Gastroesophageal sphincter (tissue), 4 donors: Measurements from ENCODE around the gene IL1RAP. TPM values are rescaled to one million over a fixed set of nuclear protein-coding genes. Genes with fewer than 3 reads are reported as not detected.

Source experiments
- ATAC-seq: fragments of 150-250 bp; one replicate; pipeline ENCODE4 v1.9.1; 2016; ENCODE audit warnings: mild to moderate bottlenecking, moderate library complexity
- H3K27ac ChIP-seq, 4 donors: fragments of 200-600 bp; sonication (generic) in 3 of 4; 1 replicate in 3 of 4; 2 replicates in 1 of 4; pipeline ENCODE4 v1.5.1; 2016 to 2019
- H3K27me3 ChIP-seq: fragments of 200-600 bp; sonication (generic); one replicate; pipeline ENCODE4 v1.5.1; 2019
- H3K36me3 ChIP-seq, 2 donors: fragments of 200-600 bp; sonication (generic); one replicate each; pipeline ENCODE4 v1.5.1; 2019; ENCODE audit warnings: control low read depth in 1 of 2
- H3K4me1 ChIP-seq, 3 donors: fragments of 200-600 bp; sonication (generic); 1 replicate in 2 of 3; 2 replicates in 1 of 3; pipeline ENCODE4 v1.5.1; 2016 to 2019; ENCODE audit warnings: control low read depth in 2 of 3
- H3K4me3 ChIP-seq, 2 donors: fragments of 200-600 bp; sonication (generic); one replicate each; pipeline ENCODE4 v1.5.1; 2019; ENCODE audit warnings: mild to moderate bottlenecking in 1 of 2, moderate library complexity in 1 of 2
- H3K9me3 ChIP-seq, 3 donors: fragments of 200-600 bp; sonication (generic); one replicate each; pipeline ENCODE4 v1.5.1; 2017 to 2019; ENCODE audit warnings: control low read depth in 2 of 3
- EP300 ChIP-seq: sonication (generic); formaldehyde crosslinking; IDR thresholded peaks from one replicate; pipeline ENCODE4 v1.6.1; 2017; ENCODE audit warnings: antibody characterized with exemption, mild to moderate bottlenecking
- POLR2A ChIP-seq, 2 donors: fragments of 450-650 bp; IDR thresholded peaks; one replicate each; pipeline ENCODE4 v1.6.1; 2017; ENCODE audit warnings: antibody characterized with exemption in 2 of 2, mild to moderate bottlenecking in 2 of 2, moderate library complexity in 1 of 2
- POLR2AphosphoS5 ChIP-seq: sonication (generic); formaldehyde crosslinking; IDR thresholded peaks from one replicate; pipeline ENCODE4 v1.6.1; 2017; ENCODE audit warnings: antibody characterized with exemption
- WGBS, 2 donors: methylation state at CpG; one replicate each; pipeline ENCODE4 v1.1.5; 2018; ENCODE audit warnings: low coverage in 1 of 2; 5-methylcytosine and 5-hydroxymethylcytosine counted together
- total RNA-seq, 4 donors: library from RNA; depleted of rRNA; stranded (reverse); fragments of >200 nt; gene quantifications; one replicate each; pipeline ENCODE4 v1.1.0, GENCODE V29; 2016
- TF ChIP-seq, protein P1 (sequence below), 4 experiments: fragments of 200-600 bp in 2 of 4; fragments of 450-650 bp in 2 of 4; sonication (generic) in 1 of 4; IDR thresholded peaks; one replicate each; pipeline ENCODE4 v1.5.1; 2017 to 2019; ENCODE audit warnings: antibody characterized with exemption in 4 of 4, mild to moderate bottlenecking in 2 of 4, moderate library complexity in 2 of 4

Gene IL1RAP
- total RNA-seq, 4 donors from 2014 or later = 3.2 to 11.0 (median 5.0) TPM

DNA sequence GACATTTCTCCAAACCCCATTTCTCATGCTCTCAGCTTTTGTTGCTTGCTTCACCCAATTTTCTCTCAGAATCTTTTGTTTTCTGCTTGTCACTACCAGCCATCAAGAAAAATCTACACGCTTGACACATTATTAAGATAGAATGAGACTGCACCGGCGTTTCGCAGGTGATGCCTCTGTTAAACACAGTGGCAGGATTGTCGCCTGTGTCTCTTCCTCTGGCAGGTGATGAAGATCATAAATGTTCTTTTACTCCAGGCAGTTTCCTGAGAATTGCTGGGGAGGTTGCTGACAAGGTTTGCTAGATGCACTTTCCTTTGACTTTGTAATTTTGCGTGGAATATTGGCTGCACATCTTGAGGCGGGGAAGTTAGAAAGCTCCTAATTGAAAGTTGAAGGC, 75.4 kb downstream of the IL1RAP start:
- Histone ChIP-seq H3K4me3 (no peak overlapping the region), H3K36me3 (no peaks in the 10 kb centered on the region), H3K27me3 (no peaks in the 10 kb centered on the region), H3K9me3 (no peaks in the 10 kb centered on the region), H3K27ac (no peak overlapping the region), H3K4me1 (peaks cover 0 to 5% (median 0%) of the 10 kb centered on the region in 3 donors)
- 83 to 92% methylated on average over 2 to 5 of the region's 7 CpGs for WGBS, 2 donors
- no peak for TF ChIP-seq POLR2A (IDR thresholded peaks at IDR 0.05)
- TF ChIP-seq POLR2AphosphoS5 = no peak
- TF ChIP-seq, protein P1, sequence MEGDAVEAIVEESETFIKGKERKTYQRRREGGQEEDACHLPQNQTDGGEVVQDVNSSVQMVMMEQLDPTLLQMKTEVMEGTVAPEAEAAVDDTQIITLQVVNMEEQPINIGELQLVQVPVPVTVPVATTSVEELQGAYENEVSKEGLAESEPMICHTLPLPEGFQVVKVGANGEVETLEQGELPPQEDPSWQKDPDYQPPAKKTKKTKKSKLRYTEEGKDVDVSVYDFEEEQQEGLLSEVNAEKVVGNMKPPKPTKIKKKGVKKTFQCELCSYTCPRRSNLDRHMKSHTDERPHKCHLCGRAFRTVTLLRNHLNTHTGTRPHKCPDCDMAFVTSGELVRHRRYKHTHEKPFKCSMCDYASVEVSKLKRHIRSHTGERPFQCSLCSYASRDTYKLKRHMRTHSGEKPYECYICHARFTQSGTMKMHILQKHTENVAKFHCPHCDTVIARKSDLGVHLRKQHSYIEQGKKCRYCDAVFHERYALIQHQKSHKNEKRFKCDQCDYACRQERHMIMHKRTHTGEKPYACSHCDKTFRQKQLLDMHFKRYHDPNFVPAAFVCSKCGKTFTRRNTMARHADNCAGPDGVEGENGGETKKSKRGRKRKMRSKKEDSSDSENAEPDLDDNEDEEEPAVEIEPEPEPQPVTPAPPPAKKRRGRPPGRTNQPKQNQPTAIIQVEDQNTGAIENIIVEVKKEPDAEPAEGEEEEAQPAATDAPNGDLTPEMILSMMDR (IDR thresholded peaks at IDR 0.05) = no peak
- TF ChIP-seq EP300 = no peak
- ATAC-seq = no peak

DNA sequence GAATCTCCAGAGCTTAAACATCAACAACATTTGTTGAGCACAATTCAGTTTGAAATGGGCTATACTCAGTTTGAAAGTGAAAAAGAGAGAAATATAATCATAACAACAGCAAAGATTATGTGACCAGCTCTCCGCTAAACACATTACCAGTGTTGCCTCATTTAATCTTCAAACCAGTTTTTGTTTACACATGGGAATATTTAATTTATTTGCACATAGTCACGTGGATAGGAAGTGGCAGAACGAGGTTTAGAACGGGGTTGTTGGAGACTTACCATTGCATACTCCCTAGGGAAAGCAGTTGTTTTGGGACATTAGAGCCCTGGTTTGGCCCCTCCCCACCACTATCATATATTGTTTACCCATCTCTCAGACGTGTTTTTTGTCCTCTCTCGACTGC, 77.2 kb downstream of the IL1RAP start:
- Histone ChIP-seq H3K27me3 (no peaks in the 10 kb centered on the region), H3K36me3 (no peaks in the 10 kb centered on the region), H3K9me3 (no peaks in the 10 kb centered on the region), H3K4me3 (no peak overlapping the region), H3K4me1 (peaks cover 0 to 3% (median 0%) of the 10 kb centered on the region in 3 donors), H3K27ac (no peak overlapping the region)
- WGBS, 2 donors = 67 to 75% methylated on average over 6 of the region's 6 CpGs
- no peak for ATAC-seq
- TF ChIP-seq, protein P1 (IDR thresholded peaks at IDR 0.05) = no peak
- TF ChIP-seq POLR2AphosphoS5 (no peak), POLR2A (IDR thresholded peaks at IDR 0.05) (no peak), EP300 (no peak)

DNA sequence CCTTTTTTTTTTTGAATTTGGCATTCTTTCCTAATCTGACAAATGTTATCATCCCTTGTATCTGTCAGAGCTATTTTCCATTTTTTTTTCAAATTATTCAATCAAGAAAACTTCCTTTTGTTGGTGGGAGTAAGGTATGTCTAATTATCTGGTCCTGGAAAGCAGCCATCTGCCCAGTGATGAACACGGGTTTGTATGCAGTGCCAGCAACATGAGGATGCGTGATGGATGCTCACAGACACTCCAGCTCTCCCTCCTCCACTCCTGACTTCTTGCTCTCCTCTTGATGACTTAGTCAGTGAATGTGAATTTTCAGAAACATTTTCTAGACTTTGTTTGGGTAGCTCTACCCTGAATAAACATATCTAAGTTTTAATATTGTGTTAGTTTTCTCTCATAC, 79.2 kb downstream of the IL1RAP start:
- Histone ChIP-seq H3K27me3 (no peaks in the 10 kb centered on the region), H3K9me3 (no peaks in the 10 kb centered on the region), H3K4me3 (no peak overlapping the region), H3K4me1 (no peaks in the 10 kb centered on the region), H3K27ac (no peak overlapping the region), H3K36me3 (no peaks in the 10 kb centered on the region)
- ATAC-seq = no peak
- 64 to 71% methylated on average over 2 of the region's 2 CpGs for WGBS, 2 donors
- TF ChIP-seq, protein P1 (IDR thresholded peaks at IDR 0.05) = no peak
- no peak for TF ChIP-seq POLR2AphosphoS5
- TF ChIP-seq EP300 = no peak
- no peak for TF ChIP-seq POLR2A (IDR thresholded peaks at IDR 0.05)

DNA sequence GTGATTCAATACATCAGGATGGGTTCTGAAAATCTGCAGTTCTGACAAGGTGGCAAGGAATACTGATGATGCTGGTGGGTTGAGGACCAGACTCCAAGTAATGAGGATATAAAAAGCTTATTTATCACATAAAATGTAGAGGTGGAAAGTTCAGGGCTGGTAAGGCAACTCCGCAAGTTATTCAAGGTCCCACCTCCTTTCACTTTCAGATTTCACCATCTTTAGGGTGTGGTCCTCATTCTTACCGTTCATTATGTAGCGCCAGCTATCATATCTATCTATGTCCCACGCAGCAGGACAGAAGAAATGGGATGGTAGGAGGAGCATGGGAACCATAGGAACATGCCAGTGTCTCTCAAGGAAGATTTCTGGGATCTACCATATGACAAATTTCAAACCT, 80.3 kb downstream of the IL1RAP start:
- ATAC-seq = no peak
- H3K4me3 ChIP-seq = no peak overlapping the region
- 0 to 84% methylated on average over 1 to 4 of the region's 4 CpGs for WGBS, 2 donors
- no peak overlapping the region for H3K27ac ChIP-seq
- no peaks in the 10 kb centered on the region for H3K36me3 ChIP-seq
- H3K4me1 ChIP-seq = no peaks in the 10 kb centered on the region
- TF ChIP-seq, protein P1 (IDR thresholded peaks at IDR 0.05) = no peak
- TF ChIP-seq POLR2A (IDR thresholded peaks at IDR 0.05) (no peak), POLR2AphosphoS5 (no peak), EP300 (no peak)
- H3K27me3 ChIP-seq = no peaks in the 10 kb centered on the region
- no peaks in the 10 kb centered on the region for H3K9me3 ChIP-seq

DNA sequence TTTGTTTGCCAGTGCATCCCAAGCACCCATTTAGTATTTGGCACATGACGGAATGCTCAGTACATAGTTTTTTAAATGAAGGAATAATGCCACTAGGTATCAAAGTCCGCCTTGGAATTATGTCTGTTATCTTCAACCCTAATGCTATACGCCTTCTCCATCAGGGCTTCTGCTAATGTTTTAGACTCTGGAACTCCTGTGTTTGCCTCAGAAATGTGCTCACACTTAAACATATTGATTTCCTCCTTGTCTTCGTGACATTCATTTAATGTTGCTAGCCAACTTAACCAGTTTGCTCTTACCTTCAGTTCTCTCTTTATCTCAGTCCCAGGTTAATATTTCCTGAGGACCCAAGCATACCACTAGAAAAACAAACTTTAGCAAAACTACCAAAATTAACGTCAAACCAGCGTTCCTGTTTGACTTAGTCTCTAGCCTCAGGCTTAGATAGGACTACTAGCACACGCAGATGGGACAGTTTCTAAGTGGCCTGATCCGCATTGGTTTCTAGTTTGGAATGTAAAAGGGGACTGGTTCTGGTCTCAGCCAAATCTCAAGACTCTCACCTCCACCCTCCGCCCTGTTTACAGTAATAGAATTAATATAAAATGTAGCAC, 81.4 kb downstream of the IL1RAP start:
- no peaks in the 10 kb centered on the region for H3K36me3 ChIP-seq
- H3K9me3 ChIP-seq = no peaks in the 10 kb centered on the region
- no peak overlapping the region for H3K27ac ChIP-seq
- no peak for ATAC-seq
- no peaks in the 10 kb centered on the region for H3K4me1 ChIP-seq
- H3K27me3 ChIP-seq = no peaks in the 10 kb centered on the region
- H3K4me3 ChIP-seq = no peak overlapping the region
- no peak for TF ChIP-seq POLR2A (IDR thresholded peaks at IDR 0.05)
- no peak for TF ChIP-seq POLR2AphosphoS5
- WGBS, 2 donors = 88 to 89% methylated on average over 7 to 9 of the region's 9 CpGs
